GM21381 (cell line): ENCODE data around the gene SLC8A1.

Experiments
- ATAC-seq: cut with Tn5 transposase; IDR thresholded peaks from one replicate; pipeline ENCODE4 v1.9.1; 2021; ENCODE audit warnings: mild to moderate bottlenecking, moderate library complexity; ENCODE audit not compliant: unreplicated experiment

The SLC8A1 gene

DNA sequence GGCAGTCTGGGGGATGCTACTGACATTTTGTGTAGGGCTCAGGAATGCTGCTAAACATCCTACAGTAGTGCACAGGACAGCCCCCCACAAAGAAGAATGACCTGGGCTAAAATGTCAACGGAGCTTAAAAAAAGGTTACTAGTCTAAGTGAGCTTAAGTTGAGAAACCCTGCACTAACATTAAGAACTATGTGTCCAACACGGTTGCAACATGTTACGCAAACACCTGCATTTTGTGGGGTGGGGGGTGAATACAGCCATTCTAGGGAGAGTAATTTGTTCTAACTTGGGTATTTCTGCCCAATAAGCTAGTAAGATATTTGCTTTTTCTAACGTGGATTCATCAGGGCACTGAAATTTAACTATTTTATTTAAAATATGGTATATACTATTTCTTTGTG, 57.9 kb downstream of the SLC8A1 start:
- no peak for ATAC-seq

DNA sequence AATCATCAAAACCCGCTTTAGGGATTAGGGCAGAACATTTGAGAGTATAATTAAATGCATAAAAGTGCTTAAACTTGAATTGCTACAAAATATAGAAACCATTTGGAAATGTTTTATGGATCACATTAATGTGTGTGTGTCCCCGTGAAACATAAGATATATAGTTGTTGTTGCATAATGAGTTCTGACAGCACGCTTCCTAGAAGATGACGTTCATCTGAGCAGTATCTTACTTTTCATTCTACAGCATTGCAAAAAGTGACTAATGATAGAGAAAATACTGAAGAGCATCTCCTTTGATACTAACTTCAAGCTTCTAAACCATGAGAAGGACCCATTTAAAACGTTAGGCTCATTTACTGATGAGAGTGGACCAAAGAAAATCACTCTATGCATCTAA, 63.7 kb downstream of the SLC8A1 start:
- no peak for ATAC-seq

DNA sequence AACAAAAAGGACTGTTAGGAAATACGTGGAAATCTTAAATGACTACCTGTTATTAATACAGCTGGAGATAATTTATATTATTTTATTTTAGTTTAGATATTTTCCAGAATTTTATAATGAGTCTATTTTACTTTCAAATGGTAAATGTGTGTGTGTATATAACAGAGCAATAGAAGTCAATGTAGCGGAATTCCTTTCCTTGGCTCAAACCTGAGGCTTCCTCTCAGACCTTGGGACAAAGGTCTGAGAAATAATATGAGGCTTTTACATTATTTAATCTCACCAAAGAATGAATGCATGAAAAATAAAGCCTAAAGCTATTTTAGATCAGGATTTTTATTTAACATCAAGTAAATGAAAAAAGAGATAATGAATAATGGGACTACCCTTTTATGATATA, 65.7 kb downstream of the SLC8A1 start:
- ATAC-seq: no peak

DNA sequence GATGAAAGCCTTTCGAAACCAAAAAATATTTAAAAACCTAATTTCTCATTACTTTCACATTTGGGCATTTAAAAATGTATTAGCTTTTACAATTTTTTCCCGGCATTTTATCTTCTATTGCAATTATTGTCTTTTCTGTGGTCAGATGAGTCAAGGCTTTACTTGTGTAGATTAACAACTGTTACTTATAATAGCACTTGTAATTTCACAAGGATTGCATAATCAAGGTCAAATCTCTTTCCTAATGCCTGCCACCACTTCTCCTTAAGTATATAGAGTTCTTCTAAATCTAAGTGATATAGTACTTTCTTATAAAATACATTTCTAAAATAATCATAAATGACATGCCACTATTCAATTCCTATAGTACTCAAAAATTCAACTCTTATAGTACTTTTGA, 67.2 kb downstream of the SLC8A1 start:
- no peak for ATAC-seq

- no peak for ATAC-seq
Measured at GRCh38 chr2:40384233-40384632, 67.7 kb downstream of the SLC8A1 start.

GRCh38 chr2:40380721-40381120, 71.2 kb downstream of the SLC8A1 start:
- ATAC-seq: no peak

- no peak for ATAC-seq
Measured at GRCh38 chr2:40380041-40380440, 71.8 kb downstream of the SLC8A1 start.

DNA sequence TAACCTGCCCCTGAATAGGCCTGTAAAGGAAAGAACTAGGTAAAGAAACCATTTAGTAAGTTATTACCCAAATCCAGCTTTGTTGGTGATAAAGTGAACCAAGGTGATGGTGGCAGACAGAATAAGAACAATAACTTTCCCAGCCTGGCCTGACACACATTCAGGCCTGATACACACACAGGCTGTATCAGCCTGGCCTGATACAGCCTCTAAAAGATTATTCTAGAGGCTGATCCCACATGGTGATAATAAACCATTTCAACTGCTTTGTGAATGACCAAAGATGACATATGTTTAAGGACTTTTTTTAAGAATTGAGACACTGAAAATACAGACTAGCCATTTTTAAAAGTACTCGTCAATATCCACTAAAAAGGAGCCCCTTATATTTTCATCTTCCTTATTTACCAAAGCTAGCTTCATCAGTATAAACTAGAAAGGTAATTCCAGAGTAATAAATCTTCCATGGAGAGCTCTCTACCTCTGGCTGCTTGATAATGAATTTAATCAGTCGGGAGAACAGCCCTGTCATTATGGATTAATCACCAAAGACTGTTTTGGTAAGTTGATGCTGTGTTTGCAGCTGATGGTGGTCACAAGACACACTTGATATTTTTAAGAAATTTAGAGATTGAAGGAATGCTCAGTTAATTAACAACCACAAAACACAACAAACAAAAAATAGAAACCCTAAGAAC, 77.2 kb downstream of the SLC8A1 start:
- no peak for ATAC-seq

- ATAC-seq: no peak
Measured at GRCh38 chr2:40373111-40373510, 78.8 kb downstream of the SLC8A1 start.

GRCh38 chr2:40372283-40372985, 79.5 kb downstream of the SLC8A1 start:
- no peak for ATAC-seq

GRCh38 chr2:40371525-40372282, 80.2 kb downstream of the SLC8A1 start:
- no peak for ATAC-seq

DNA sequence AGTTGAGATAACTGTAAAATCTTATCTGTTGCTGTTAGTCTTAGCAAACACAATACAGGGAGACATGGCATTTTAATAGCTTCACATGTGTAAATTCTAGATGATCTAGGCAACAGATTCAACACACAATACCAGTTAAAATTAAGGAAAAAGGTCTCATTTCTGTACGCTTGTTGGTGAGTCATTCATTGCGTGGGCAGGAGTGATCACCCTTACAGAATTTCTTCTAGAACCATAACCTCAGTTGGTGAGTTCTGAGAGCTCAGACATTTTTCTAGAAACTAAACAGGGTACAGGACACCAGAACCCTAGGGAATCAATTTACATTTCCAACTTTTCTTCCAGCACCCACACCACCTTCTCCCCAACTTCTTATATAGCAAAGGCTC, 81.9 kb downstream of the SLC8A1 start:
- no peak for ATAC-seq

DNA sequence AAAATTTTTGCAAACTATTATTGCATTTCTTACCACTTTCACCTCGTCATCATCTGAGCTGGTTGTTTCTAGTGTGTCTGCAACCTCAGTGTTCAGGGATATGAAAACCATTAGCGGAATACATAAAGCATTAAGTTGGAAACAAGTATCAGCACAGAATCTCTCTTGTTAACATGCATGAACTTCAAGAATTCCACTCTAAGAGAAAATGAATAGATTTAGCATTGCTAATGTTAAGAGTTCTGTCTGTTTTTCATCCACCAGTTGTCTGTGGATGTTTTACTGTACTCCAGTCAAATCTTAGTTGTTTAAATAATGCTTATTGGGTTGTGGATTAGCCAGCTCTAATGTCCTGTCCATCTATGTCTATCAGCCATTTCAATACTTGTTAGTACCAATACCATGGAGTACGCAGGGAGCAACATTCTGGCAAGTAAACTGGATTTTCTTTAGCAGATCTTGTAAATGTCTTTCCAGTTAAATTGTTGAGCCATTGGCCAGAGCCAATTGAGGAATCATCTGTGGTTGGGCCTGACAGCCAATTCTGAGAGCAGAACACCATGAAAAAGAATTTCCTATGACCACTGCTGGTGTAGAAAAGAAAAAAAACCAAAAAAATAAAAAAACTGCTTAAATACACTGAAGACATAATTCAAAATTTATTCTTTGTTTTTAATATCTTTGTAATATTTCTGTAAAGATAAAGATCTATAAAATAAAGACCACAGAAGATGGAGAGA, 82.5 kb downstream of the SLC8A1 start:
- ATAC-seq: no peak

- no peak for ATAC-seq
Measured at GRCh38 chr2:40367652-40368051, 84.2 kb downstream of the SLC8A1 start.

- ATAC-seq: no peak
Measured at GRCh38 chr2:40367032-40367431, 84.9 kb downstream of the SLC8A1 start.

DNA sequence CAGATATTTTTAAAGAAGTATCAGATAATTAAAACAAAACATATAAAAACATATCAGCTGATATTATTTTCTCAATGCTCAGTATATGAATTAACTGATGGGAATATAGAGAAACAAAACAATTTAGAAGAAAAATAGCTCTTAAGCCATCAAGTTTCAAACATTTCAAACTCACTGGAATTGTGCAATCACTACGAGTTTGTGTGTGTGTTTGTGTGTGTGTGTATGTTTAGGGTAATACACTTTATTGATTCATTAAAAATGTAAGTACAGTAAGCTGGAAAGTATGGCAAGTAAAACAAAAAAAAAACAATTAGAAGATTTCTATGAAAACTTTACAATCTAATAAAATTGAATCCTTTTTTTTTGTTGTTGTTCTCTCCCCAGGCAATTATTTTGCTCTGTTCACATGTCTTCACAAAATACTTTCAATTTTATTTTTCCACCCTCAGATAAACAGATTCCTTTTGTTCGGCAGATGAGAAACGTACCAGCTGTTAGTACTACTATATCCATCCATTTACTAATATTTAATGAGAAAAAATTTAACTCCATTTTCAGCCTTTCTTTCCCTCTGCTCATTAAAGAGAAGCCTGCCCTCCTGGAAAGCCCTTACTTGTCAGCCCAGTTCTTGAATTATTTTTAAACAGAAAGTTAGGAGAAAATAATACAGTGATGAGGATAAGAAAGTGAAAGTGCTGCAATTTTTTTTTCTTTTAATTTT, 87.6 kb downstream of the SLC8A1 start:
- no peak for ATAC-seq

DNA sequence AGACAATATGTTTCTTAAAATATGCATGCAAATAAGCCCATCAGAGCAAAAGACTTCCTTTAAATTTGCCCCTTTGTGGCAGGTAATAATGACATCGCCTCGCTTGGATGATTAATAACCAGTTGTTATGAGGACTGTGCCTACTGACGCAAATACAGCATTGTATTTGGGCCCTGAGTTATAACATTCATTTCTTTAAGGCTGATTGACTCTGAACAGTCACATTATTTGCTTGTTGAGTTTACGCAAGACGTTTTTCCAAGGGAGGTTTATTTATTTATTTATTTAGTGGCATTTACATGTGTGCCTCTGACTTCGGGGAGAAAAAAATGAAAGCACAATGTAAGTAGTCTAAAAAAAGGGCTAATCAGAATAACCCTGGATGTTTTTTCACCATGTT, 88.3 kb downstream of the SLC8A1 start:
- ATAC-seq: no peak

GRCh38 chr2:40363231-40363630, 88.7 kb downstream of the SLC8A1 start:
- ATAC-seq: no peak

- ATAC-seq: no peak
Measured at GRCh38 chr2:40361478-40361877, 90.4 kb downstream of the SLC8A1 start.

GRCh38 chr2:40360652-40361051, 91.2 kb downstream of the SLC8A1 start:
- ATAC-seq: no peak

- ATAC-seq: no peak
Measured at GRCh38 chr2:40359811-40360210, 92.1 kb downstream of the SLC8A1 start.
